ENCODE measurements around the gene MEIKIN.

Gene MEIKIN

GRCh38 chr5:131981516-131981915 lies 36.1 kb upstream of the MEIKIN start:
- Histone ChIP-seq H4K20me1 (ENCODE audit: insufficient read depth, low read length) (no peaks in the 10 kb centered on the region), H3K4me3 (ENCODE audit: low read depth in 1 of 2, low read length in 2 of 2) (no peak overlapping the region), H3K4me1 (ENCODE audit: insufficient read depth, low read length) (no peaks in the 10 kb centered on the region), H2AFZ (ENCODE audit: low read depth, low read length) (no peak overlapping the region), H3K27me3 (ENCODE audit: insufficient read depth, low read length, poor library complexity) (peaks cover 2% of the 10 kb centered on the region), H3K9me3 (ENCODE audit: insufficient read depth, low read length, severe bottlenecking) (no peaks in the 10 kb centered on the region), H3K9ac (ENCODE audit: low read depth, low read length) (no peak overlapping the region), H3K27ac (ENCODE audit: low read length) (no peak overlapping the region), H3K4me2 (ENCODE audit: insufficient read depth, low read length) (no peak overlapping the region), H3K36me3 (ENCODE audit: insufficient read depth, low read length) (no peaks in the 10 kb centered on the region), H3K79me2 (ENCODE audit: insufficient read depth, low read length) (no peaks in the 10 kb centered on the region)
- ATAC-seq (ENCODE audit: insufficient read depth, low read depth) = no peak
- TF ChIP-seq EZH2 (IDR thresholded peaks at IDR 0.05; ENCODE audit: borderline replicate concordance, low read depth, low read length, severe bottlenecking) (no peak), CTCF (IDR thresholded peaks at IDR 0.05; ENCODE audit: borderline replicate concordance, extremely low read depth, low read length, poor library complexity, severe bottlenecking) (no peak)
- DNase-seq = no peak

GRCh38 chr5:131980696-131981095 lies 35.2 kb upstream of the MEIKIN start:
- H3K4me2 ChIP-seq (ENCODE audit: insufficient read depth, low read length) = no peak overlapping the region
- peaks cover 5% of the 10 kb centered on the region for H3K4me1 ChIP-seq (ENCODE audit: insufficient read depth, low read length)
- H3K4me3 ChIP-seq (ENCODE audit: low read depth in 1 of 2, low read length in 2 of 2) = no peak overlapping the region
- H3K27ac ChIP-seq (ENCODE audit: low read length) = no peak overlapping the region
- ATAC-seq (ENCODE audit: insufficient read depth, low read depth) (no peak), DNase-seq (no peak)
- H3K27me3 ChIP-seq (ENCODE audit: insufficient read depth, low read length, poor library complexity) = peaks cover 2% of the 10 kb centered on the region
- no peak overlapping the region for H3K9ac ChIP-seq (ENCODE audit: low read depth, low read length)
- no peaks in the 10 kb centered on the region for H4K20me1 ChIP-seq (ENCODE audit: insufficient read depth, low read length)
- H2AFZ ChIP-seq (ENCODE audit: low read depth, low read length) = no peak overlapping the region
- TF ChIP-seq EZH2 (IDR thresholded peaks at IDR 0.05; ENCODE audit: borderline replicate concordance, low read depth, low read length, severe bottlenecking) (no peak), CTCF (IDR thresholded peaks at IDR 0.05; ENCODE audit: borderline replicate concordance, extremely low read depth, low read length, poor library complexity, severe bottlenecking) (no peak)
- no peaks in the 10 kb centered on the region for H3K36me3 ChIP-seq (ENCODE audit: insufficient read depth, low read length)
- no peaks in the 10 kb centered on the region for H3K79me2 ChIP-seq (ENCODE audit: insufficient read depth, low read length)
- no peaks in the 10 kb centered on the region for H3K9me3 ChIP-seq (ENCODE audit: insufficient read depth, low read length, severe bottlenecking)

GRCh38 chr5:131979816-131980215 lies 34.4 kb upstream of the MEIKIN start:
- Histone ChIP-seq H4K20me1 (ENCODE audit: insufficient read depth, low read length) (no peaks in the 10 kb centered on the region), H3K27me3 (ENCODE audit: insufficient read depth, low read length, poor library complexity) (peaks cover 2% of the 10 kb centered on the region), H3K27ac (ENCODE audit: low read length) (no peak overlapping the region), H3K4me3 (ENCODE audit: low read depth in 1 of 2, low read length in 2 of 2) (no peak overlapping the region), H3K79me2 (ENCODE audit: insufficient read depth, low read length) (no peaks in the 10 kb centered on the region), H3K4me2 (ENCODE audit: insufficient read depth, low read length) (no peak overlapping the region), H3K9ac (ENCODE audit: low read depth, low read length) (no peak overlapping the region), H3K4me1 (ENCODE audit: insufficient read depth, low read length) (peaks cover 14% of the 10 kb centered on the region), H3K36me3 (ENCODE audit: insufficient read depth, low read length) (no peaks in the 10 kb centered on the region), H3K9me3 (ENCODE audit: insufficient read depth, low read length, severe bottlenecking) (no peaks in the 10 kb centered on the region), H2AFZ (ENCODE audit: low read depth, low read length) (no peak overlapping the region)
- no peak for DNase-seq
- ATAC-seq (ENCODE audit: insufficient read depth, low read depth) = no peak
- no peak for TF ChIP-seq EZH2 (IDR thresholded peaks at IDR 0.05; ENCODE audit: borderline replicate concordance, low read depth, low read length, severe bottlenecking)
- TF ChIP-seq CTCF (IDR thresholded peaks at IDR 0.05; ENCODE audit: borderline replicate concordance, extremely low read depth, low read length, poor library complexity, severe bottlenecking) = no peak

GRCh38 chr5:131977212-131977604 lies 31.7 kb upstream of the MEIKIN start:
- ATAC-seq (ENCODE audit: insufficient read depth, low read depth) (no peak), DNase-seq (no peak)
- H3K27me3 ChIP-seq (ENCODE audit: insufficient read depth, low read length, poor library complexity) = peaks cover 2% of the 10 kb centered on the region
- TF ChIP-seq CTCF (IDR thresholded peaks at IDR 0.05; ENCODE audit: borderline replicate concordance, extremely low read depth, low read length, poor library complexity, severe bottlenecking) (no peak), EZH2 (IDR thresholded peaks at IDR 0.05; ENCODE audit: borderline replicate concordance, low read depth, low read length, severe bottlenecking) (no peak)
- no peaks in the 10 kb centered on the region for H4K20me1 ChIP-seq (ENCODE audit: insufficient read depth, low read length)
- H3K4me1 ChIP-seq (ENCODE audit: insufficient read depth, low read length) = peaks cover 18% of the 10 kb centered on the region
- no peaks in the 10 kb centered on the region for H3K36me3 ChIP-seq (ENCODE audit: insufficient read depth, low read length)
- no peak overlapping the region for H3K27ac ChIP-seq (ENCODE audit: low read length)
- H2AFZ ChIP-seq (ENCODE audit: low read depth, low read length) = no peak overlapping the region
- no peak overlapping the region for H3K4me3 ChIP-seq (ENCODE audit: low read depth in 1 of 2, low read length in 2 of 2)
- H3K79me2 ChIP-seq (ENCODE audit: insufficient read depth, low read length) = no peaks in the 10 kb centered on the region
- no peaks in the 10 kb centered on the region for H3K9me3 ChIP-seq (ENCODE audit: insufficient read depth, low read length, severe bottlenecking)
- H3K4me2 ChIP-seq (ENCODE audit: insufficient read depth, low read length) = no peak overlapping the region
- H3K9ac ChIP-seq (ENCODE audit: low read depth, low read length) = no peak overlapping the region

Data from DND-41 (cell line).